Glutamatergic neuron (in vitro differentiated cells): ENCODE results near the gene DAGLA. TPM values are rescaled to one million over a fixed set of nuclear protein-coding genes. Genes with fewer than 3 reads are reported as not detected.

Source experiments
- DNase-seq: peaks from one replicate; pipeline ENCODE4 v3.0.0; 2022
- H3K27ac Mint-ChIP-seq: one replicate; pipeline ENCODE4 v1.8.0; 2020; ENCODE audit warnings: mild to moderate bottlenecking, mixed read lengths, inconsistent platforms; ENCODE audit not compliant: unreplicated experiment
- H3K27me3 Mint-ChIP-seq: one replicate; pipeline ENCODE4 v1.8.0; 2020; ENCODE audit warnings: mild to moderate bottlenecking, moderate library complexity, mixed read lengths, inconsistent platforms; ENCODE audit not compliant: unreplicated experiment
- H3K36me3 Mint-ChIP-seq: one replicate; pipeline ENCODE4 v1.8.0; 2020; ENCODE audit warnings: mild to moderate bottlenecking, mixed read lengths, inconsistent platforms; ENCODE audit not compliant: unreplicated experiment
- H3K4me1 Mint-ChIP-seq: one replicate; pipeline ENCODE4 v1.8.0; 2020; ENCODE audit warnings: mild to moderate bottlenecking, low read depth, mixed read lengths, inconsistent platforms; ENCODE audit not compliant: unreplicated experiment
- H3K4me3 Mint-ChIP-seq: one replicate; pipeline ENCODE4 v1.8.0; 2020; ENCODE audit warnings: mild to moderate bottlenecking, mixed read lengths, inconsistent platforms; ENCODE audit not compliant: unreplicated experiment
- H3K9me3 Mint-ChIP-seq: one replicate; pipeline ENCODE4 v1.8.0; 2020; ENCODE audit warnings: mild to moderate bottlenecking, moderate library complexity, mixed read lengths, inconsistent platforms; ENCODE audit not compliant: unreplicated experiment
- CTCF ChIP-seq: fragments of 200-600 bp; sonication (generic); IDR thresholded peaks from one replicate; pipeline ENCODE4 v1.5.0; 2021; ENCODE audit not compliant: partially characterized antibody, unreplicated experiment
- total RNA-seq: library from RNA; stranded (reverse); fragmentation: NEBNext Ultra II Directional; extraction: Animal tissue kit (Norgen Biotek cat#: 25700); gene quantifications from one replicate; pipeline ENCODE4 v1.2.1, GENCODE V29; 2021; ENCODE audit not compliant: unreplicated experiment

DAGLA gene
- total RNA-seq, 1 donor from 2014 or later = 9.6 TPM

- H3K9me3 Mint-ChIP-seq = peaks cover 3% of the 10 kb centered on the region
- H3K27ac Mint-ChIP-seq = no peak overlapping the region
- H3K4me1 Mint-ChIP-seq = peaks cover 2% of the 10 kb centered on the region
- H3K27me3 Mint-ChIP-seq = peaks cover 5% of the 10 kb centered on the region
- no peak for TF ChIP-seq CTCF
- no peak for DNase-seq
- H3K4me3 Mint-ChIP-seq = no peak overlapping the region
- H3K36me3 Mint-ChIP-seq = peaks cover 6% of the 10 kb centered on the region
Measured at GRCh38 chr11:61779666-61780525, 99.7 kb downstream of the DAGLA start.

- Mint-ChIP-seq H3K4me1 (peaks cover 3% of the 10 kb centered on the region), H3K9me3 (peaks cover 3% of the 10 kb centered on the region), H3K36me3 (peaks cover 7% of the 10 kb centered on the region), H3K27ac (no peak overlapping the region), H3K4me3 (no peak overlapping the region), H3K27me3 (peaks cover 2% of the 10 kb centered on the region)
- no peak for TF ChIP-seq CTCF
- DNase-seq = no peak
Measured at GRCh38 chr11:61780581-61781162, 100.5 kb downstream of the DAGLA start.

- no peak for DNase-seq
Measured at GRCh38 chr11:61781585-61781984, 101.4 kb downstream of the DAGLA start.

GRCh38 chr11:61782299-61782698 is 102.1 kb downstream of the DAGLA start:
- no peak overlapping the region for H3K27ac Mint-ChIP-seq

More at GRCh38 chr11:61781585-61781984, 101.4 kb downstream of the DAGLA start:
- no peak for TF ChIP-seq CTCF
- no peak overlapping the region for H3K4me3 Mint-ChIP-seq
- H3K36me3 Mint-ChIP-seq = peaks cover 7% of the 10 kb centered on the region
- peaks cover 3% of the 10 kb centered on the region for H3K4me1 Mint-ChIP-seq
- H3K27me3 Mint-ChIP-seq = peaks cover 2% of the 10 kb centered on the region
- H3K27ac Mint-ChIP-seq = no peak overlapping the region
- H3K9me3 Mint-ChIP-seq = peaks cover 3% of the 10 kb centered on the region

More at GRCh38 chr11:61782299-61782698, 102.1 kb downstream of the DAGLA start:
- Mint-ChIP-seq H3K4me1 (peaks cover 3% of the 10 kb centered on the region), H3K4me3 (no peak overlapping the region), H3K36me3 (peaks cover 7% of the 10 kb centered on the region), H3K27me3 (peaks cover 2% of the 10 kb centered on the region), H3K9me3 (peaks cover 3% of the 10 kb centered on the region)
- TF ChIP-seq CTCF = no peak
- DNase-seq = no peak
